HG02885 (cell line): ENCODE measurements around the gene MPV17L2.
"Not testable (repeated sequence)": the region's sequence is repeated elsewhere in the genome, so short reads cannot be mapped to it uniquely, and the experiment has no call there.

ENCODE experiments used
- ATAC-seq: cut with Tn5 transposase; IDR thresholded peaks from one replicate; pipeline ENCODE4 v1.9.1; 2021; ENCODE audit warnings: mild to moderate bottlenecking; ENCODE audit not compliant: unreplicated experiment, poor library complexity

The MPV17L2 gene

GRCh38 chr19:18192673-18193387 is at the start of gene MPV17L2:
Gene MPV17L2, plus strand, starts transcription at chr19:18193218. Its CDS starts 64 bp downstream, at chr19:18193282.
- peak; percentile 87 for ATAC-seq

GRCh38 chr19:18143902-18144301 is 49.1 kb upstream of the MPV17L2 start:
- ATAC-seq, result no peak

GRCh38 chr19:18144361-18144760 is 48.7 kb upstream of the MPV17L2 start:
- no peak for ATAC-seq

GRCh38 chr19:18144906-18145305 is 48.1 kb upstream of the MPV17L2 start:
- ATAC-seq, result no peak

GRCh38 chr19:18145391-18145999 is 47.5 kb upstream of the MPV17L2 start:
- ATAC-seq, result no peak

- ATAC-seq, result no peak
Measured at GRCh38 chr19:18147396-18147795, 45.6 kb upstream of the MPV17L2 start.

GRCh38 chr19:18149596-18149975 is 43.4 kb upstream of the MPV17L2 start:
- no peak for ATAC-seq

- ATAC-seq, result no peak
Measured at GRCh38 chr19:18150776-18151624, 42.0 kb upstream of the MPV17L2 start.

GRCh38 chr19:18152442-18152816 is 40.6 kb upstream of the MPV17L2 start:
- ATAC-seq, result peak; percentile 70

- peak; percentile 77 for ATAC-seq
Measured at GRCh38 chr19:18152817-18153555, 40.0 kb upstream of the MPV17L2 start, which contains the start of gene PIK3R2. Gene PIK3R2, plus strand, starts transcription at chr19:18153163. Its CDS starts 2,717 bp downstream, at chr19:18155880.

GRCh38 chr19:18153556-18154134 is 39.4 kb upstream of the MPV17L2 start:
- ATAC-seq, result no peak

GRCh38 chr19:18155095-18156087 is 37.6 kb upstream of the MPV17L2 start:
- no peak for ATAC-seq

- ATAC-seq, result no peak
Measured at GRCh38 chr19:18156268-18156667, 36.8 kb upstream of the MPV17L2 start.

- ATAC-seq, result no peak
Measured at GRCh38 chr19:18156841-18157464, 36.1 kb upstream of the MPV17L2 start.

- no peak for ATAC-seq
Measured at GRCh38 chr19:18157465-18158063, 35.5 kb upstream of the MPV17L2 start.

GRCh38 chr19:18158467-18158866 is 34.6 kb upstream of the MPV17L2 start:
- no peak for ATAC-seq

GRCh38 chr19:18159059-18159616 is 33.9 kb upstream of the MPV17L2 start:
- ATAC-seq, result not testable (repeated sequence)

GRCh38 chr19:18159810-18160209 is 33.2 kb upstream of the MPV17L2 start:
- ATAC-seq, result no peak
